AG09319 (cell line): ENCODE data around the gene NPHP4.
"Not testable (repeated sequence)": the region's sequence is repeated elsewhere in the genome, so short reads cannot be mapped to it uniquely, and the experiment has no call there.

Source experiments
- DNase-seq: peaks from one replicate; pipeline ENCODE4 v3.0.0-alpha.2; 2010; ENCODE audit warnings: low read depth; ENCODE audit errors: extremely low read depth
- CTCF ChIP-seq: IDR thresholded peaks from 2 replicates; pipeline ENCODE4 v1.5.1; 2011; ENCODE audit warnings: low read depth, mild to moderate bottlenecking, inconsistent platforms, low read length, moderate library complexity

Gene NPHP4

DNA sequence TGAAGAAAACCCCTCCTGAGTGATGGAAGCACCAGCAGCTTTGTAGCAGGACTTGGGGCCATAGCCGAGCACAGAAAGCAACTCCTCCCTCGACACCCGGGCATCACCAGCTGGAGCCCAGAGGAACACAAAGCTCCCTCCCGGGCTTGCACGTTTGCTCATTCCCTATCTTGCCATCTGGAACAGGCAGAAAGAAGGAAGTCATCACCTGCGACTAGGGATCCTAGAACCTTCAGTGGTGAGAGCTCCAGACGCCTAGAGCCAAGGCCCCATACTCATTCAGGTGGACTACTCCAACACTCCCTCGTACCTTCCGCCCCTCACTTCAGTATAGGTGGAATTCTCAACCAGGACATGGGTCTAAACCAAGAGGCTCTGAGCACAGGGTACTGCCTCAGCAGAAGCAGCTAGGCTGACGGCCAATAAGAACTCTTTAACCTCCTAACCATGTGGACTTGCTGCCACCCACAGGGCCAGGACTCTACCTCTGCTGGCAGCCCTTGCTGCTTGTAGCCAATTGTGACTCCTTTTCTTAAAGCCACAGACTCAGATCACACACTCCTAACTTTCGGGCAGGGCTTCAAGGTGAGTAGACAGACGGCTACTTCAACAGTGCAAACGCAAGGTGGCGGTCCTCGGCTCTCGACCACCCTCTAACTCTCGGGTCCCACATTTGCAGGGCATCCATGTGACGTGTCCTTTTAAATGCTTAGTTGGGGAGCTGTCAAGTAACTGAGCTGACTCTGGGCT is 65.4 kb downstream of the NPHP4 start:
- DNase-seq, result no peak
- TF ChIP-seq CTCF, result no peak

GRCh38 chr1:5922700-5923330 is 69.4 kb downstream of the NPHP4 start:
- not testable (repeated sequence) for DNase-seq

- no peak for DNase-seq
- no peak for TF ChIP-seq CTCF
Measured at GRCh38 chr1:5921671-5922070, 70.6 kb downstream of the NPHP4 start.

DNA sequence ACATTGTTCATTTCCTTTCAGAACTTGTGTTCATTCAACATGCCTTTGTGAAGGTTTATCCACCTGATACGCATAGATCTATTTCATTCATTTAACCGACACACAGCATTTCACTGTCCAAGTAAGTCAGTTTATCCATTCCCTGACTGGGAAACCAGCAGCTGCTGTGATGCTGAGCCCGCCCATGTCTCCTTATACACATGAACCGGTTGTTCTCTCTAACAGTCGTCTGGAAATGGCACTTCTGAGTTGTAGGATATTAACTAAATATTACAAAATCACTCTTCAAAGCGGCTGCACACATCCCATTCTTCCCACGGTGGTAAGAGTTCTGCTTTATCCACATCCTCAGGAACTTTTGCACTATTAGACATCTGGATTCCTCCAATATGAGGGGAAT is 71.1 kb downstream of the NPHP4 start:
- no peak for TF ChIP-seq CTCF
- DNase-seq, result no peak

DNA sequence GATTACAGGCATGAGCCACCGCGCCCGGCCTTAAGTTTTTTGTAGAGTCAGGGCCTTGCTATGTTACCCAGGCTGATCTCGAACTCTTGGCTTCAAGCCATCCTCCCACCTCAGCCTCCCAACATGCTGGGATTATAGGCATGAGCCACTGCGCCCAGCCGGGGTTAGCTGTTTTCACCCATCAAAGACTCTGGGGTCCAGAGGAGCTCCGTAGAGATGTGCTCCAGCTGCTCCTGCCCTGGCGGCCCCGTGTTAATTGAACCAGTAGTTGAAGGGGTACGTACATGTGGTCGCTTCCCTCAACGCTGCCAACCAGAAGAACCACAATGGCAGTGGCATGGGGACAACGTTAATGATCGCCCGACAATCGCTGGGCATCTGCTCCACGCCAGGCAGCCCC is 72.0 kb downstream of the NPHP4 start:
- TF ChIP-seq CTCF, result no peak
- no peak for DNase-seq

DNA sequence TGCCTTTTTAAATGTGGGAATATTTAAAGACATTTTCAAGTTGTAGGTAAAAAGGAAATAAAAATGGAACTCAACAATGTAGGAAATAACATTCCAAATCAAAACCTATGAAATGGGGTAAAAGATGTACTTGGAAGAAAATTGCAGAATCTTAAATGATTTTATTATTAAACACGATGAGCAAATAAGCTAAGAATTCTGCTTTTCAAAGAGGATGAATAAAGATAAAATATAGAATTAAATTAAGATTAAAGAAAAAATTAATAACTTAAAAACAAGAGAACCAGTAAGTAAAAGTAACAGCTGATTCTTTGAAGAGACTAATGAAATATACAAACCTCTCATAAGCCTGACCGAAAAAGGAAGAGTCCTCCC is 74.0 kb downstream of the NPHP4 start:
- TF ChIP-seq CTCF, result no peak
- DNase-seq, result no peak

GRCh38 chr1:5917591-5918274 is 74.5 kb downstream of the NPHP4 start:
- DNase-seq, result no peak
- TF ChIP-seq CTCF, result no peak
